GM12878 (cell line): ENCODE measurements around the gene CBX2. TPM values are rescaled to one million over a fixed set of nuclear protein-coding genes. Genes with fewer than 3 reads are reported as not detected.

Experiments used
- ATAC-seq: fragments of 200-7000 bp; cut with Tn5 transposase; 3 replicates; pipeline ENCODE4 v1.9.1; 2020; ENCODE audit warnings: mild to moderate bottlenecking, moderate library complexity
- BruUV-seq: library from RNA; stranded (reverse); fragments of 400-500 nt; replicated peaks from 2 replicates; lab custom pipeline; 2021; lab: Mats Ljungman, UMichigan
- CTCF ChIA-PET: fragments of 300-600 bp; sonication (Branson Sonifier 250); formaldehyde crosslinking; extraction: SDS; loops from one replicate; lab custom pipeline; 2021; ENCODE audit warnings: inconsistent platforms; lab: Yijun Ruan, JAX
- POLR2A ChIA-PET: fragments of 350-600 bp; formaldehyde crosslinking; extraction: SDS; loops from one replicate; lab custom pipeline; 2021; ENCODE audit warnings: inconsistent platforms; lab: Charles Lee
- RAD21 ChIA-PET: fragments of 300-600 bp; sonication (Branson Sonifier 250); formaldehyde crosslinking; loops from one replicate; lab custom pipeline; 2023; ENCODE audit warnings: antibody characterized with exemption; ENCODE audit not compliant: unreplicated experiment; lab: Charles Lee
- SMC1A ChIA-PET: fragments of 300-600 bp; sonication (Branson Sonifier 250); formaldehyde crosslinking; loops from one replicate; lab custom pipeline; 2023; ENCODE audit not compliant: unreplicated experiment, uncharacterized antibody; lab: Charles Lee
- DNase-seq: peaks from one replicate; pipeline ENCODE4 v3.0.0-alpha.2; 2011; ENCODE audit warnings: low read depth, low spot score
- FAIRE-seq: peaks from 3 replicates; lab custom pipeline; 2011; peaks lifted over from hg19 to GRCh38; lab: Jason Lieb, UNC
- H2AFZ ChIP-seq: 2 replicates; pipeline ENCODE4 v1.6.0; 2011; ENCODE audit warnings: low read depth, low read length, control low read depth; ENCODE audit not compliant: control insufficient read depth
- H3K27ac ChIP-seq: 2 replicates; pipeline ENCODE4 v1.5.1; 2011; ENCODE audit warnings: control low read depth; ENCODE audit not compliant: control insufficient read depth, insufficient read depth
- H3K27me3 ChIP-seq, 2 experiments: replicated peaks in 1 of 2; 2 replicates each; pipeline versions ENCODE4 v1.6.0 to v1.6.1; 2011; ENCODE audit warnings: low read length in 1 of 2; ENCODE audit not compliant: control insufficient read depth in 2 of 2, insufficient read depth in 2 of 2
- H3K36me3 ChIP-seq, 2 experiments: 2 replicates each; pipeline ENCODE4 v1.5.1; 2011; ENCODE audit warnings: low read length in 1 of 2; ENCODE audit not compliant: control insufficient read depth in 2 of 2, insufficient read depth in 2 of 2
- H3K4me1 ChIP-seq: 2 replicates; pipeline ENCODE4 v1.6.1; 2011; ENCODE audit warnings: mild to moderate bottlenecking, low read length, moderate library complexity, mixed read lengths; ENCODE audit not compliant: control insufficient read depth, insufficient read depth
- H3K4me2 ChIP-seq: 2 replicates; pipeline ENCODE4 v1.6.0; 2011; ENCODE audit warnings: control low read depth; ENCODE audit not compliant: control insufficient read depth, insufficient read depth
- H3K4me3 ChIP-seq: fragments of 200-600 bp; sonication (generic); 2 replicates; pipeline ENCODE4 v1.5.1; 2016
- H3K79me2 ChIP-seq: 2 replicates; pipeline ENCODE4 v1.6.0; 2011; ENCODE audit warnings: low read length; ENCODE audit not compliant: control insufficient read depth, insufficient read depth
- H3K9ac ChIP-seq: 2 replicates; pipeline ENCODE4 v1.8.0; 2011; ENCODE audit warnings: low read length, control low read depth, mixed read lengths; ENCODE audit not compliant: control insufficient read depth, insufficient read depth
- H3K9me3 ChIP-seq: replicated peaks from 3 replicates; pipeline ENCODE4 v1.5.1; 2011; ENCODE audit warnings: mild to moderate bottlenecking, low read length; ENCODE audit not compliant: control insufficient read depth, insufficient read depth
- H4K20me1 ChIP-seq: 2 replicates; pipeline ENCODE4 v1.6.0; 2011; ENCODE audit not compliant: control insufficient read depth, insufficient read depth
- IKZF2 ChIP-seq, 2 experiments: fragments of 450-650 bp; IDR thresholded peaks; 2 replicates each; pipeline ENCODE4 v1.6.1; 2017; ENCODE audit warnings: mild to moderate bottlenecking in 2 of 2, moderate library complexity in 2 of 2
- MEF2B ChIP-seq: fragments of 450-650 bp; IDR thresholded peaks from 2 replicates; pipeline ENCODE4 v1.6.1; 2018; ENCODE audit warnings: mild to moderate bottlenecking, moderate library complexity; ENCODE audit not compliant: partially characterized antibody, poor library complexity, severe bottlenecking
- NR2F1 ChIP-seq: fragments of 450-650 bp; conservative IDR thresholded peaks from 2 replicates; pipeline ENCODE4 v1.6.1; 2017; ENCODE audit warnings: mild to moderate bottlenecking
- RAD21 ChIP-seq: IDR thresholded peaks from 2 replicates; pipeline ENCODE4 v1.6.1; 2011; ENCODE audit warnings: mild to moderate bottlenecking, low read depth, low read length, moderate library complexity; ENCODE audit not compliant: insufficient read depth
- SIN3A ChIP-seq: IDR thresholded peaks from 2 replicates; pipeline ENCODE4 v1.6.1; 2012; ENCODE audit warnings: low read depth, low read length, improper control_type of control experiment
- SMARCA5 ChIP-seq: fragments of 450-650 bp; IDR thresholded peaks from 2 replicates; pipeline ENCODE4 v1.6.1; 2017; ENCODE audit warnings: mild to moderate bottlenecking
- SMC3 ChIP-seq: IDR thresholded peaks from 2 replicates; pipeline ENCODE4 v1.6.1; 2011; ENCODE audit warnings: low read length, improper control_type of control experiment, borderline replicate concordance
- WRNIP1 ChIP-seq: IDR thresholded peaks from 2 replicates; pipeline ENCODE4 v1.6.1; 2011; ENCODE audit warnings: low read depth, low read length, improper control_type of control experiment, borderline replicate concordance
- YY1 ChIP-seq: IDR thresholded peaks from 2 replicates; pipeline ENCODE4 v1.6.1; 2011; ENCODE audit warnings: low read depth, mild to moderate bottlenecking, low read length
- WGBS: methylation state at CpG from one replicate; pipeline ENCODE4 v1.1.6; 2016; ENCODE audit warnings: low lambda C conversion rate; ENCODE audit not compliant: insufficient replicate concordance, insufficient coverage; ENCODE audit errors: missing lambda C conversion rate; 5-methylcytosine and 5-hydroxymethylcytosine counted together
- in situ Hi-C: fragments of 300-500 bp; cut with MboI; formaldehyde crosslinking; loops from 9 replicates; pipeline ENCODE4 v1.14.3; 2018; ENCODE audit warnings: mixed read lengths
- intact Hi-C: fragments of 100-400 bp; cut with micrococcal nuclease; formaldehyde crosslinking; loops from one replicate; pipeline ENCODE4 v1.14.2; 2022; ENCODE audit not compliant: unreplicated experiment
- polyA plus RNA-seq, 11 experiments: library from polyadenylated mRNA; depleted of rRNA in 4 of 11; unstranded in 6 of 11; stranded (reverse) in 5 of 11; fragments of >200 nt; fragmentation: Nextera tagmentation in 4 of 11; fragmentation: Illumina TruSeq in 1 of 11; extraction: Ambion mirVana in 4 of 11; extraction: Trizol in 1 of 11; gene quantifications; 1 replicate in 1 of 11; 2 replicates in 10 of 11; pipeline versions ENCODE4 v1.2.1 to v1.2.3, GENCODE V29; 2011 to 2016; ENCODE audit warnings: inconsistent platforms in 2 of 11, missing spikeins in 2 of 11, low read depth in 1 of 11
- total RNA-seq, 4 experiments: library from RNA; depleted of rRNA in 3 of 4; stranded (reverse); fragments of >200 nt in 3 of 4; fragmentation: Illumina TruSeq in 1 of 4; extraction: Trizol in 1 of 4; gene quantifications; 2 replicates each; pipeline versions ENCODE4 v1.2.1 to v1.2.3, GENCODE V29; 2013 to 2021
- TF ChIP-seq, protein P1 (sequence below): fragments of 150-350 bp; IDR thresholded peaks from 2 replicates; pipeline ENCODE4 v1.6.1; 2014; ENCODE audit warnings: mild to moderate bottlenecking, low read depth, low read length
- TF ChIP-seq, protein P2 (sequence below): fragments of 450-650 bp; IDR thresholded peaks from 2 replicates; pipeline ENCODE4 v1.6.1; 2016; ENCODE audit warnings: mild to moderate bottlenecking
- TF ChIP-seq, protein P3 (sequence below), 3 experiments: IDR thresholded peaks in 2 of 3; conservative IDR thresholded peaks in 1 of 3; 2 replicates each; pipeline ENCODE4 v1.5.1; 2011; ENCODE audit warnings: low read depth in 3 of 3, low read length in 3 of 3, mild to moderate bottlenecking in 3 of 3, control low read depth in 2 of 3, moderate library complexity in 2 of 3, inconsistent platforms in 1 of 3, mixed read lengths in 1 of 3; ENCODE audit not compliant: control insufficient read depth in 2 of 3, insufficient read depth in 1 of 3; ENCODE audit errors: extremely low read depth in 1 of 3

The CBX2 gene
- total and polyA plus RNA-seq, 10 of the 15 experiments (the other 5 are each of a cell fraction or from before 2014, with no cell fraction given): 0.35 to 7.5 (median 4.2) TPM

DNA sequence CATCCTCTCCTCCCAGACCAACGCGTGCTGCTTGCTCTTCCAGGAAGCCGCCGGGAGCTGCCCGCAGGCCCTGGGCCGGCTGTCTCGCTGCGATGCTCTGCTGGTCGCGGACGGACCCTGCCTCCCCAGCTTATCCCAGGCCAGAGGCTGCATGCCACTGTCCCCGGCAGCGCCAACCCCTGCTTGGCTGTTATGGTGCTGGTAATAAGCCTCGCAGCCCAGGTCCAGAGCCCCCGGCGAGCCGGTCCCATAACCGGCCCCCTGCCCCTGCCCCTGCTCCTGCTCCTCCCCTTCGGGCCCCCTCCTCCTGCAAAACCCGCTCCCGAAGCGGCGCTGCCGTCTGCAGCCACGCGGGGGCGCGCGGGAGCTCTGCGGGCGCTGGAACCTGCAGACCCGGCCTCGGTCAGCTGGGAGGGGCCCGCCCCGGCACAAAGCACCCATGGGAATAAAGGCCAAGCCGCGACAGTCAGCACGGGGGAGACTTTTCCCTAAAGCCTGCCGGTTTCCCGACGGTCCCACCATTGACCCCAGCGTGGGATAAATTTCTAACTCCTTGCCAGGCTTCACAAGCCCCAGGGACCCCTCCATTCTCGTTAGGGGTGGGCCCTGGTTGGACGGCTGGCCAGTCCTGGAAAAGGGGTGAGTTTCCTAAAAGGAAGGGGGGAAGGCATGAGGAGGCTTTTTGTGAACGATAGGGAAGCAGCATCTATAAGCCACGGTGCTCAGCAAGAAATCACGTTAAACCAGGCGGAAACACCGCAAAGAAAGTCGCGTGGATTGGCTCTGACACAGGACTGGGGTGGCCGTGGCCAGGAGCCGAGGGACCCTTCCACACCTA lies 36.0 kb upstream of the CBX2 start:
- no peak overlapping the region for H3K27ac ChIP-seq
- H3K79me2 ChIP-seq: no peaks in the 10 kb centered on the region
- intact Hi-C loops (no loop called here), in situ Hi-C loops (no loop called here)
- DNase-seq: no peak
- H3K27me3 ChIP-seq: peaks cover 0 to 7% of the 10 kb centered on the region in 2 experiments; a peak in 3 of 4 replicates
- CTCF ChIA-PET: interaction anchor here (0.7 to 2.1 kb wide), 15 partner anchors 8 to 1387 kb away, joined by 3 to 16 read pairs (median 4); partner anchors contain the start of genes CBX2 and CBX4
- POLR2A ChIA-PET: no interaction called here
- no peak overlapping the region for H3K4me3 ChIP-seq
- no peak overlapping the region for H3K9ac ChIP-seq
- RAD21 ChIA-PET: interaction anchor here (0.6 kb wide), 1 partner anchor 9 kb away, joined by 3 read pairs; no protein-coding TSS in a partner anchor
- H3K9me3 ChIP-seq: no peaks in the 10 kb centered on the region
- no TSS peak for BruUV-seq
- SMC1A ChIA-PET: interaction anchor here (1.2 kb wide), 1 partner anchor 216 kb away, joined by 3 read pairs; no protein-coding TSS in a partner anchor
- 16% methylated on average over 38 of the region's 53 CpGs for WGBS
- 0 out of 2 replicates have a peak overlapping the region, but pooled peaks have one; percentile 35 for H3K4me2 ChIP-seq
- FAIRE-seq: no peak
- H3K36me3 ChIP-seq: no peaks in the 10 kb centered on the region
- no peak overlapping the region for H2AFZ ChIP-seq
- peaks cover 10% of the 10 kb centered on the region for H3K4me1 ChIP-seq
- H4K20me1 ChIP-seq: no peaks in the 10 kb centered on the region
- ATAC-seq: peak; percentile 83
- TF ChIP-seq IKZF2 (IDR thresholded peaks at IDR 0.05) (peak in 1 of 2 experiments; percentile 12; a peak in 1 of 4 replicates), SMARCA5 (no peak), MEF2B (peak; percentile 83), WRNIP1 (no peak), YY1 (peak; percentile 41; the same call in 1 of the 2 replicates), RAD21 (peak; percentile 66), NR2F1 (0 out of 2 replicates have a peak, but pooled peaks have one; percentile 13), SMC3 (peak; percentile 42; the same call in 1 of the 2 replicates), SIN3A (0 out of 2 replicates have a peak, but pooled peaks have one; percentile 48)
- TF ChIP-seq, protein P1, sequence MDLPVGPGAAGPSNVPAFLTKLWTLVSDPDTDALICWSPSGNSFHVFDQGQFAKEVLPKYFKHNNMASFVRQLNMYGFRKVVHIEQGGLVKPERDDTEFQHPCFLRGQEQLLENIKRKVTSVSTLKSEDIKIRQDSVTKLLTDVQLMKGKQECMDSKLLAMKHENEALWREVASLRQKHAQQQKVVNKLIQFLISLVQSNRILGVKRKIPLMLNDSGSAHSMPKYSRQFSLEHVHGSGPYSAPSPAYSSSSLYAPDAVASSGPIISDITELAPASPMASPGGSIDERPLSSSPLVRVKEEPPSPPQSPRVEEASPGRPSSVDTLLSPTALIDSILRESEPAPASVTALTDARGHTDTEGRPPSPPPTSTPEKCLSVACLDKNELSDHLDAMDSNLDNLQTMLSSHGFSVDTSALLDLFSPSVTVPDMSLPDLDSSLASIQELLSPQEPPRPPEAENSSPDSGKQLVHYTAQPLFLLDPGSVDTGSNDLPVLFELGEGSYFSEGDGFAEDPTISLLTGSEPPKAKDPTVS: no peak
- TF ChIP-seq, protein P2, sequence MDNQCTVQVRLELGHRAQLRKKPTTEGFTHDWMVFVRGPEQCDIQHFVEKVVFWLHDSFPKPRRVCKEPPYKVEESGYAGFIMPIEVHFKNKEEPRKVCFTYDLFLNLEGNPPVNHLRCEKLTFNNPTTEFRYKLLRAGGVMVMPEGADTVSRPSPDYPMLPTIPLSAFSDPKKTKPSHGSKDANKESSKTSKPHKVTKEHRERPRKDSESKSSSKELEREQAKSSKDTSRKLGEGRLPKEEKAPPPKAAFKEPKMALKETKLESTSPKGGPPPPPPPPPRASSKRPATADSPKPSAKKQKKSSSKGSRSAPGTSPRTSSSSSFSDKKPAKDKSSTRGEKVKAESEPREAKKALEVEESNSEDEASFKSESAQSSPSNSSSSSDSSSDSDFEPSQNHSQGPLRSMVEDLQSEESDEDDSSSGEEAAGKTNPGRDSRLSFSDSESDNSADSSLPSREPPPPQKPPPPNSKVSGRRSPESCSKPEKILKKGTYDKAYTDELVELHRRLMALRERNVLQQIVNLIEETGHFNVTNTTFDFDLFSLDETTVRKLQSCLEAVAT: 0 out of 2 replicates have a peak, but pooled peaks have one; percentile 46
- TF ChIP-seq, protein P3, sequence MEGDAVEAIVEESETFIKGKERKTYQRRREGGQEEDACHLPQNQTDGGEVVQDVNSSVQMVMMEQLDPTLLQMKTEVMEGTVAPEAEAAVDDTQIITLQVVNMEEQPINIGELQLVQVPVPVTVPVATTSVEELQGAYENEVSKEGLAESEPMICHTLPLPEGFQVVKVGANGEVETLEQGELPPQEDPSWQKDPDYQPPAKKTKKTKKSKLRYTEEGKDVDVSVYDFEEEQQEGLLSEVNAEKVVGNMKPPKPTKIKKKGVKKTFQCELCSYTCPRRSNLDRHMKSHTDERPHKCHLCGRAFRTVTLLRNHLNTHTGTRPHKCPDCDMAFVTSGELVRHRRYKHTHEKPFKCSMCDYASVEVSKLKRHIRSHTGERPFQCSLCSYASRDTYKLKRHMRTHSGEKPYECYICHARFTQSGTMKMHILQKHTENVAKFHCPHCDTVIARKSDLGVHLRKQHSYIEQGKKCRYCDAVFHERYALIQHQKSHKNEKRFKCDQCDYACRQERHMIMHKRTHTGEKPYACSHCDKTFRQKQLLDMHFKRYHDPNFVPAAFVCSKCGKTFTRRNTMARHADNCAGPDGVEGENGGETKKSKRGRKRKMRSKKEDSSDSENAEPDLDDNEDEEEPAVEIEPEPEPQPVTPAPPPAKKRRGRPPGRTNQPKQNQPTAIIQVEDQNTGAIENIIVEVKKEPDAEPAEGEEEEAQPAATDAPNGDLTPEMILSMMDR (IDR thresholded peaks at IDR 0.05 in 2 of 3, conservative IDR thresholded peaks at IDR 0.05 in 1 of 3; ENCODE audit: control insufficient read depth in 2 of 3, extremely low read depth in 1 of 3, insufficient read depth in 1 of 3, low read depth in 3 of 3, low read length in 3 of 3): peak; percentile 84 to 95 (median 89)
